HG02981 (cell line): ENCODE measurements around the gene MYO1B.

Experiments
- ATAC-seq: cut with Tn5 transposase; IDR thresholded peaks from one replicate; pipeline ENCODE4 v1.9.1; 2021; ENCODE audit warnings: mild to moderate bottlenecking, moderate library complexity; ENCODE audit not compliant: unreplicated experiment

MYO1B gene

DNA sequence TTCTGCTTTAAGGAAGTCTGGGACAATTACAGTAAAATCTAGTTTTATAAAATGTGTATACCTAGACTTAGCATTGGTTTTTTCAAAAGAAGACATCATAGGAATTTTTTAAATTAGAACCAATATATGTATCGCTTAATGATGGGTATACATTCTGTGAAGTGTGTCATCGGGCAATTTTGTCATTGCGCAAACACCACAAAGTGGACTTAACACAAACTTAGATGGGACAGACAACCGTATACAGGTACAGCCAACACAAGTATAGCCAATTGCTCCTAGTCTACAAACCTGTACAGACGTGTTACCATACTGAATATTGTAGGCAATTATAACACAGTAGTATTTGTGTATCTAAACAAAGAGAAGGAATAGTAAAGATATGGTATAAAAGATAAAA, 12.7 kb downstream of the MYO1B start:
- no peak for ATAC-seq

DNA sequence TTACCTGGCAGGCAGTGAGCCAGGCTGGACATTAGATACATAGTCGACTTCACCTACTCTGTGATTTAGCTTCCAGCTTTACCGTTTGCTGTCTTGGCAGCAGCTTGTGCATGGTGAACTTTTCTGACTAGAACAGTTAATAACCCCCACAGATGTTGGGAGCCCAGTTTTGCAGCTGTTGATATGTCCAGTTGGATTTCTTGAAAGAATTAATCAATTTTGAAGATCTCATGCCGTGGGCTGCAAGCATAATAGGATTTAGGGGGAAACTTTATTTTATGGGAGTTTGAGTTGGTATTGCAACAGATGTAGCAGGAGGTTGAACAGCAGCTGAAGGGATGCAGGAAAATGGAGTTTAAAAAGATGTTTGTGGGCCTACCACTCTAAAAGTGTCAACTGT, 13.8 kb downstream of the MYO1B start:
- ATAC-seq: no peak

DNA sequence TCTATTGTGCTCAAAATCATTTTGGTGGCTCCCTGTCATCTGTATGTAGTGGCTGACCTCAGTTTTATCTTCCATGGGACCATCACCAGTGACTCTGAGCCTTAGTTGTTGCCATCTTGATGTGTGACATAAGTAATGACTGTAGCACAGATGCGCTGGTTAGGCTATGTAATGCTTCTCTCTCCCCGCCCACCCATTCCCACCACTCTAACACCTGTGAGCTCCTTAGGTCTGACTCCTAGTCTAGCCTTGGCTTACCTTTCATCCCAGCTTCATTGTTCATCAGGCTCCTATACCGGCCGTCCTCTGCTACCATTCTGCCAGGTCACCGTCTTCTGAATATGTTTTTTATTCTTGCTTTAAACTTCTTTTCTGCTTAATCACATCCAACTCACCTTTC, 17.2 kb downstream of the MYO1B start:
- no peak for ATAC-seq

DNA sequence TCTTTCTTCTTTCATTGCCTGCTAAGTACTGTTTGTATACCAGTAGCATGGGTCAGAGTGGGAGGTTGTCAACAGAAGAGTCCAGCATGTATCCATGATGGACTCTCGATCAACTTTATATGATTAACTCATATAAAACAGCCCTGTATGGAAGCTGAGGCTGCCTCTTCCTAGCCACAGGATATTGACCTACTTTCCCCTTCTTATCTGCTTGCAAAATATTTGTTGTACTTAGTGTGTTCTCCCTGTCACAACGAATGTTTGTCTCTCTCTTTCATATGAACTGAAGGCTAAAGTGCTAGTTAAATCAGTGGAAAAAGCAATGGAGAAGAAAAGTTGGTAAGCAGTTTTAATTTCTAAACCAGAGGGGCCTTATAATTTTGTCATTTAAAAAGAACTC, 17.8 kb downstream of the MYO1B start:
- no peak for ATAC-seq

DNA sequence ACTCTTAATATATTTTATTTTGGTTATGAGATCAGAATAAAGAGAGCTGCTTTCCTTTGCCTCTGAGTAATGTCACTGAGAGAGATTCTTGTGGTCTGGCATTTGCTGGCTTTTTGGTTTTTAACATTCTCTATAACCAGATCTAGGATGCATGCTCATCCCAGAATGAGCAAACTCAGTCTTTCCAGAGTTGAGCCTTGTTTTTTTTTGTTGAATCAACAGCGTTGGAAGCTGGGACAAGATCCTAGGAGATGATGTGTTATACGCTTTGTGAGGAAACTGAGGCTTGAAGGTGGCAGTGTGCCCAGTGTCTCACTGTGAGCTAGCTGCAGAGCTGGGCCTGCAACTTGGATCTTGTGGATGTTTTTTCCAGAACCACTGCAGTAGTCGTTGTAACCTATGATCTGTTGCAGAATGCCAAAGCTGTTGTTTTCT, 19.5 kb downstream of the MYO1B start:
- ATAC-seq: no peak

DNA sequence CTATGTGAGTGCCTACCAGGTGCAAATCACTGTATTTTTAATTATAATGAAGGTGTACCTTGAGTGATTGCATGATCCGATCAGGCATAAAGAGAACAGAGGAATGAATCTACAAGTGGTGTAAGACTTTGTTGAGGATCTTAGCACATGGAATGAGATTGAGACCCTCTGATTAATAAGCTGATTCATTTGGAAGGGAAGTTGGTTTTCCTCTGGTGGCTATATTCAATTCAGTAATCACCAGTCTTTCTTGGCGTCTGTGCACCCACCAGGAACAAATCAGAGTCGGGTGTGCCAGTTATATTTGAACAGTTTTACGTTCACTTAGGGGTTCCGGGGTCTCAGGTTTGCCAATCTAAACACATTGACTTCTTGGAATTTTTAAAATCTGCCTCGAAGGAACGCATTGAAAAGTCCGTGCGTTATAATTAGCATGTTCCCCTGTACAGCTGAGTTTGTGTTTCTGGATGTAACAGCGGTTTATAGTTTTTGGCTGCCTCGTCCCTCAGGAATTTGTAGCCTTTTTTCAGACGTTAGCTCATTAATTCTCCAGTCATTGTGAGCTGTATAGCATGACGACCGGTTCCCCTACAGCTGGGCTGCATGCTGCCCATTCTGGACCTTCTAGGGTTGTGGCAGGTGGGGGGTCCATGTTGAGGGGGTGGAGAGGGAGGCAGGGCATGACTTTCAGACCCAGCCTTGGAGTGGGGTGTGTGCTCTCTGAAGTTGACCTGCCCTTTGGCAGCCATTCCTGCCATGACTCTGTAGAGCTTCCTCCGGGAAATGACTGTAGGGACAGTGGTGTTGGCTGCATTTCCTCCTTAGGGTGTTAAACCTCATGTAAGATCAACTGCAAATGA, 20.3 kb downstream of the MYO1B start:
- no peak for ATAC-seq

DNA sequence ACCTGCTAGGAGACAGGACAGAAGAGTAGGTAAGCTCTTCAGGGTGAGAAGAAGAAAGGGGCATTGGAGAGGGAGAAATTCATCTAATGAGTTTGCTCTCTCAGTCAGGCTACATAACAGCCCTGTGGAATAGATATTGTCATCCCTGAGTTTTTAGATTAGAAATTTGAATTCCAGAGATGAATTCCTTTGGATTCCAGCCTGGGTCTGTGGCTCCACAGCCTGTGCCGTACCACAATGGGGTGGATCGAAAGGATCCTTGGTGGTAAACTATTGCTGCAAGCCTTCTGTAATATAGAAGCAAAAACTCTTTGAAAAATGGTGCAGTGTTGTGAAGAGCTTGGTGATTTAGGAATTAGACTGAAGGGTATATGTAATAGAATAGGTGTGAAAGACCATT, 21.0 kb downstream of the MYO1B start:
- ATAC-seq: no peak

DNA sequence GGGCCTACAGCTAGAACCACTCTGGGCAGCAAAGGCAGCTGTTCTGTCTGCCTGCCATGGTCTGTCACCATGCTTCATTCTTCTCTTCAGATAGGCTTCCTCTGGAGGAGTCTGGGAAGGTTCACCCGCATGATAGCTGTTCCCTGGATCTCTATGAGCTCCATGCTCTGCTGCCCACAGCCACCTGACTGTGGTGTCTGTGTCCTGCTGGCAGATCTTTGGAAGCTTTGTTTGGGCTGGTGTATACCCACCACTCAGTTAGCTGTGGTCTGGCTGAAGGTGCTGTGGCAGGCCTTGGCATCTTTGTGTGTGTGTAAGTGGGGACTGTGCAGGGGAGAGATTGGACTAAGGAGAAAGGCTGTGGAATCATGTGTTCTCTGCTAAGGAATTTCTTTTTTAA, 23.4 kb downstream of the MYO1B start:
- ATAC-seq: no peak

DNA sequence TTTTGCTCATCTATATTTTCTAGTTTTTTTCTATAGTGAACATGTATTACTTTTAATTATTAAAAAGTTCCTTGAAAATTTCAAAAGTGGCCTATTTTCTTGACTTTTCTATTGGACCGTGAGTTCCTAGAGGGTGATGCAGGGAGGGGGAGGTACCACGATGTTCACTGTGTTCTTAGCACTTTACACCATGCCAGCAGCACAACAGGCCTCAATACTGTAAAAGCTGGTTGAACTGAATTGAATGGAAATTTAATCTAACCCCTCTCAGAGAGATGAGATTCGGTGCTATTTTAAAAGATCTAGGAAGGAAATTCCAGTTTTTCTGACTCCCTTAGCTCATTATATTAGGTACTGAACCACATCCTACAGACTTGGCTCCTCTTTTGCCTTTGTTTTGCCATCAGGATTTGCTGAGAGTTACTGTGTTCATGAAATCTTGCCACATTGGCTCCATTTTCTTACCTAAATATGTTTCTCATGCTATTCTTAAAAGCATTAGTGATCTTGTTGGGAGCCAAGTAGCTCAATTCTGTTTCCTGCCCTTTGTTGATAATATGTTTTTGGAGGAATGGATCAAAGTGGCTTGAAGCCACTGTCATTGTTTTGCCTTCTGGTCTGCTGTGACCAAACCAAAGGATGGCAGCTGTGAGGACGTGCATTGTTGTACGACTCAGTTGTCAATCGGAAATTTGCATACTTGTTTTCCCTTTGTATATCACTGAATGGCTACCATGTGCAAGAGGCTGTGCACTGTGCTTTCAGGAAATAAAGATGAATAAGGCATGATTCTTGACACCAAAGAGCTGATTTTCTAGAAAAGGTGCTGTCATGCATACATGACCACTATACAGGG, 25.3 kb downstream of the MYO1B start:
- no peak for ATAC-seq

DNA sequence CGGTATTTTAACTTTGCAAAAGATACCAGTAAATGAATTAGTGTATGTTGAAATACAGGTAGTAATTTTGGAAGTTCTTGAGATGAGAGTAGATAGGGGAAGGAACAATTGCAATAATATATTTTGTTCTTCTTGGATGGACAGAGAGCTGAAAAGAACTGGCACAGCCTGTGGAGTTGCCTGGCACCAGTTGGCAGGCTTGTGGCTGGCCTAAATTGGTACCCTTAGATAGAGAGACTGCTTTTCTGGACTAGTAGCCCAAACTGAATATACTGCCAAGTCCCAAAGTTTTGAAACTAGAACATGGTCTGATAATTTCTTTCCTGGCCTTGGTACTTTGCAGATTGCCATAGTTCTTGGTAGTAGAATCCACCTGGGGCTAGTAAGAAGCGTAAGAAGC, 26.9 kb downstream of the MYO1B start:
- no peak for ATAC-seq

DNA sequence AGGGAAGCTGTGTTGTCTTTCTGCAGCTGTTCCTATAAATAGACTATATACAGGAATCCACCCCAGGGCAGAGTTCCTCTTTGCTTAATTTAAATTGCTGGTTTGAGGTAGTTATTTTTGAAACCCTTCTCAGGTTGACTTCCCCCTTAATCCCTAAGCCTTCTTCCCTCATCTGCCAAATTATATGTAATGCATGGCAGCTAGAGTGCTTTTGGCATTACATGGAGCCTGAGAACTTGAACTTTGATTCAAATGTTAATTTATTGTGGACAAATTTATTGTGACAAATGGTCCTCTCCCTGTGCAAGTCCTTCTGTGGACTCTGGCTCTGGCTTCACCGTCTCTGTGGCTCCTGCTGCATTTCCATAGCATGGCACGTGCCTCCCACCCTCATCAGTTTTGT, 29.2 kb downstream of the MYO1B start:
- no peak for ATAC-seq

DNA sequence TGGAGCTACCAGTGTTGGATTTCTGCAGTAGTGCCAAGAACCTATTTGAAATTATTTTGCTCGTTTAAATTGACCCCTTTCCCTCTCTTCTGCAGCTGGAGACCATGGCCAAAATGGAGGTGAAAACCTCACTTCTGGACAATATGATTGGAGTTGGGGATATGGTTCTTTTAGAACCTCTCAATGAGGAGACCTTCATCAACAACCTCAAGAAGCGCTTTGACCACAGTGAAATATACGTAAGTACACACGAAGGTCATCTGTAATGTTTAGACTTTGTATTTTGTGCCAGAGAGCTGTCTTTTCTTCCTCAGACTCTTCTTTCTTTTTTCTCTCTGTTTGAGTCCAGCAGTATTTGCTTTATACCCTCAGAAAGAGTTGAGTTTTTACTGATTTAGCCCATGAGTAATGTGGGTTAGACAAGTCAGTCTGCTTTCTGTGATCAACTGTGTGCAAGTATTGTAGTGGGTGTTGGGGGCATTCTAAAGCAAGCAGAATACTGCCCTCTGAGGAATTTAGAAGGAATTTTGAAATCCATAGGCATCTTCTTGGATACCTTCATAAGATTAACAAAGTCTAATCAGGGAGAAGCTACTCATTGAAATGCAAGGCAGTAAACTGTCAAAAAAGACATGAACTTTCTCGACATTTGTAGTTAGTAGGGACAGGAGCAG, 31.7 kb downstream of the MYO1B start:
- ATAC-seq: no peak

DNA sequence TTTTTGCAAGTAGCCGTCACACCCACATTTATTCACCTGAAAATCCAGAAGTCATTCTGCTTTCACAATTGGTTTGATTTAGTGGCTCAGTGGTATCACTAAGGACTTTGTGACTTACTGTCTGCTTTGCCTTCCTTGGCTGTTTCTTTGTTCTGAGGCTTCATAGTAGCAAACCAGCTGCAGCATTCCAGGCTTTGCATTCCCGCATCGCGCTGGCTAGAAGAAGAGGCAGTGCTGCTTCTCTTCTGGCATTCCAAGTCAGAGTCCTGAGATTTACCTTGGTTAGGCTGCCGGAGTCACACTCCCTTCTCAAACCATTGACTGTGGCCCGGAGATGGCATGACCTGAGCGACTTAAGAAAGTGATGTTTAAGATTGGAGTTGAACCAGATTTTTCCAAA, 35.1 kb downstream of the MYO1B start:
- ATAC-seq: no peak

DNA sequence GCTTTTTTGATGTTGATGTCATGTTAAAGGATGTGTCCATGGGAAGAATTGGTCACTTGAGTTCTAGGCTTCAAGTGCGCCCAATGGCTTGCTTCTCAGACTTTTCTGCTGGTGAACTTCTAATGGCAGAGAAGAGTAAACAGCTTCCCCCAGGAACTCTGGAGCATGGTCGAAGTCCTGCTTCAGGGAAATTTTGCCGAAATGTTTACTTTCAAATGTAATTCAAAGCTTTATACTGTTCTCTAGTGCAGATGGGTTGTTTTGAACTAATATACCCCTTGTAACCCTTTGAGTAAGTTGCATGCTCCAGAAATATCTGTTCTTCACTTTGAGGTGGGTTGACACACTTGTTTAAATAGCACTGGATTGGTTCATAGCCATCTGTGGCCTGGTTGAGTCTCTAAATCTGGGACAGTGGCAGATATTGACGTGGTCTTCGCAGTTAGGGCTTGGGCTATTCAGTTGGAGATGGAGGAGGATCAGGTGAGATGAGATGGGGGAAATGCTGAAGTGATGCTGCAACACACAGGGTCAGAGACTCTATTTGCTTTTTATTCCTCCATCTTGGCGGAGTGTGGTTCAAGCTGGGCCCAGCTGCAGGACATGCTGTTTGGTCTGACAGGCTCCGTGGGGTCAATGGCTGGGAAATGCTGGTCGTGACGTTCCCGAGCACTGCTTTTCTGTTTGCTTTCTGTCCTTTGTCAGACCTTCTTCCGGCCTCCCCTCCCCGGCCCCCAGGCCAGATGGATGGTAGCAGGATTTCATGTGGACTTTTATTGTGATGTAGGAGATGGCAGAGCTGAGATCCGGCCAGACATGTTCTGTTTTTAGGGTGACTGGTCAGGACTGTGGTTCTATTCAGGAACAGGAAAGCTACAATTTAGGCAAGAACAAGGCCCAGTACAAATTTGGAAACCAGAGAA, 35.9 kb downstream of the MYO1B start:
- no peak for ATAC-seq

DNA sequence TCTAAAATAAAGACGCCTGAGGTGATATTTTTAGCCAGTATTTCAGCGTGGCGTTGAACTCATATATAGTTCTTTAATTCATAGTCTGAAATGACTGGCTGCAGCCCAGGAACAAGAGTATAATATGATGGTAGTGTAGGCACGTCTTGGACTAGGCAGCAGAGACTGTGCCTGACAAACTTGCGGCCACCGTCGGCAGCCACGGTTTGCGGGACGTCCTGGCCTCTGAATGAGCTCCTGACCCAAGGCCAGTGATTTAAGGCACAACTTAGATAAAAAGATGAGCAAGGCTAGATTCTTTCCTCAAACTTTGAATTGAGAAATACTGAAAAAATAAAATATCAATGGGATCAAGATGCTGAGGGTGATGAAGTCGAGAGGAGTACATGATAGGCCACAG, 40.0 kb downstream of the MYO1B start:
- no peak for ATAC-seq

DNA sequence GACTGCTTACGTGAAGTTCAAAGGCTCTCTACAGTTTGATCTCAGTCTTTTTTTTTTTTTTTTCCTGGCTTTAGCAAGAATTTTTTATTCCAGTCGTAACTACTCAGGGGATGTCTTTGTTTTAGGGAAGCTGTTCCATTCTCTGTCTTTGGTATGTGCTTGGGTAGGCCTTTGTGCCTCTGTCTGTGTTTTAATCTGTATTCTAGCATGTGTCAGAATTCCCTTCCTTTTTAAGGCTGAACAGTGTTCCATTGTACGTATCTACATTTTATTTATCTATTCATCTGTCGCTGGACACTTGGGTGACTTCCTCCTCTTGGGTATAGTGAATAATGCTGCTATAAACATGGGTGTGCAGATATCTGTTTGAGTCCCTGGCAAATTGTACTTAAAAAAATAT, 42.6 kb downstream of the MYO1B start:
- ATAC-seq: no peak

DNA sequence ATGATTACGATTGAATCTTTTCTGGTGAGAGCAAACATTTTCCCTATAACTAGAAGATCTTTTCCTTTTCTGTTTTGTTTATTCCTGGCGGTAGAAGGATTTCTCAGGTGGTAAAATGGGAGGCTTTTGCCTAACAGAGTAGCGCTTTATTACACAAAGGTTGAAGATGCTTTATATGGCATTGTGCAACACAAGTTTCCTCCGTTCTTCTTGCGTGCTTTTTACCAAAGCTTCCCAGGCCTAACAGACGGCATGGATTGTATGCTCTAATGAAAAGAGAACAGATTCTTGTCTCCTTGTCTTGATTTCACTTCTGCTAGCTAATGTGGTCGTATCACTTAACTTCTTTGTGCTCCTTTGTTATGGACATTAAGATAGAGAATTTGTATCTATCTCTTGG, 43.8 kb downstream of the MYO1B start:
- no peak for ATAC-seq

DNA sequence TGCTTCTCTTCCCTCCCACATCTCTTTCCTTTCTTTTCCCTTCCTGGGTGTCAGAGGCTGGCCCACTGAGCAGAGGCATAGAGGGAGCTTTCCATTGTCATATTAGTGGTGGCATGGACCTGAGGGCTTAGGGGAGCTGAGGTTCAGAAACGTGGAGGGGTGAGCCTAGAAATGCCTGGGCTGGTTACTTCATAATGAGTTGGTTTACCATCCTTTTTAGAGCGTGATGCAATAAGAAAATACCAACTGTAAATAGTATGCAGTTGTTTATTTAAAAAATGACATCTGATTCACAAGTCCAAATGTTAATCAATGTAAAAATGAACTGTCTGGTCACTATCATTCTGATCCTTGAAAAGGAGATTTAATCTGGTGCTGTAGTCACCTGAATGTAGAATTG, 46.3 kb downstream of the MYO1B start:
- ATAC-seq: no peak

DNA sequence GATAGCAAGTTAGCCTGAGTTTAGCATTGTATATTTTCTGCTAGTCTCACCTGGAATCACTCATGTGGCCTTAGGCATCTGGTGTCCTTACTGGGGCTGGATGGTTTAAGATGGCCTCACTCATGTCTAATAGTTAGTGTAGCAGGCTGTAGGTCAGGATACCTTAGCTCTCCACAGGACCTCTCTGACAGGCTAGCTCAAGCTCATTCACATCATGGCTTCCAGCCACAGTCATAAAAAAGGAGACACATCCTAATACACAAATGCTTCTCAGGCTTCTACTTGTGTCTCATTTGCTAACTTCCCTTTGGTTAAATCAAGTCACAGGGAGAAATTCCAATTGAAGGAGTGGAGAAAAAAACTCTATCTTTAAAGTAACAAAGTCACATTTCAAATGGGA, 47.7 kb downstream of the MYO1B start:
- no peak for ATAC-seq

DNA sequence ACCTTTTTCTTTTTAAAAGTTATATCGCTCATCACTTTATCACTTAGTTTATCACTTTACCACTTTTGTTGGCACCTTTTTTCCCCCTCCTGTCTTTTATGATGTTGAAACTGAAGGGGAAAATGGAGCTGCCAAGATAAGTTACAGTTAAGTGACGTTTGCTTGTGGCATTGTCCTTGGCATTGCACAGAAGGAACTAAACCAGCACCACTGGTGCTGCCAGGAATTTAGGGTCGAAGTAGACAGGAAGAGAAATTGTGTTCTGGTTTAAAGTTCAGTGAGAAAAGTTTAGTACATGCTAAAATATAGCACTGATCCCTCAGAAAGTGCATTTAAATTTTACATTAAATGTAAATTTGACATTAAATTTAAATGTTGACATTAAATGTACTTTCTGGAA, 49.9 kb downstream of the MYO1B start:
- no peak for ATAC-seq
